Fibroblast of lung (primary cell): Measurements from ENCODE around the gene HPCAL1. TPM values are rescaled to one million over a fixed set of nuclear protein-coding genes. Genes with fewer than 3 reads are reported as not detected.
A peak's percentile ranks its signal among the peaks of the same experiment; 100 is the strongest.

Experiments
- DNase-seq, 2 donors: peaks; one replicate each; pipeline versions ENCODE4 v3.0.0 to v3.0.0-alpha.2; 2010; ENCODE audit warnings: low read depth in 2 of 2
- H2AFZ ChIP-seq: 2 replicates; pipeline ENCODE4 v1.5.1; 2012; ENCODE audit warnings: low read length, control low read depth, inconsistent platforms
- H3K27ac ChIP-seq: 2 replicates; pipeline ENCODE4 v1.5.1; 2011; ENCODE audit warnings: low read length, control low read depth; ENCODE audit not compliant: insufficient read depth
- H3K27me3 ChIP-seq: 2 replicates; pipeline ENCODE4 v1.5.1; 2011; ENCODE audit warnings: mild to moderate bottlenecking, low read length; ENCODE audit not compliant: control insufficient read depth, insufficient read depth
- H3K36me3 ChIP-seq: 2 replicates; pipeline ENCODE4 v1.5.1; 2011; ENCODE audit warnings: low read length; ENCODE audit not compliant: control insufficient read depth, insufficient read depth
- H3K4me1 ChIP-seq: 2 replicates; pipeline ENCODE4 v1.5.1; 2011; ENCODE audit warnings: low read length; ENCODE audit not compliant: control insufficient read depth, insufficient read depth; ENCODE audit errors: extremely low read depth
- H3K4me2 ChIP-seq: 2 replicates; pipeline ENCODE4 v1.5.1; 2011; ENCODE audit warnings: low read length, control low read depth; ENCODE audit not compliant: insufficient read depth; ENCODE audit errors: extremely low read depth
- H3K4me3 ChIP-seq, 4 experiments: fragments of 200-600 bp in 1 of 4; sonication (generic) in 1 of 4; replicated peaks in 1 of 4; 2 replicates each; pipeline ENCODE4 v1.5.1; 2011 to 2016; ENCODE audit warnings: low read length in 4 of 4, low read depth in 3 of 4, mild to moderate bottlenecking in 3 of 4, control low read depth in 2 of 4, inconsistent platforms in 1 of 4, mixed read lengths in 1 of 4; ENCODE audit not compliant: insufficient read depth in 1 of 4; ENCODE audit errors: control extremely low read depth in 1 of 4
- H3K79me2 ChIP-seq: 2 replicates; pipeline ENCODE4 v1.5.1; 2012; ENCODE audit warnings: mild to moderate bottlenecking, low read length, inconsistent platforms; ENCODE audit not compliant: control insufficient read depth, insufficient read depth
- H3K9ac ChIP-seq: 2 replicates; pipeline ENCODE4 v1.5.1; 2011; ENCODE audit warnings: mild to moderate bottlenecking, low read length, control low read depth; ENCODE audit not compliant: insufficient read depth
- H3K9me3 ChIP-seq: 2 replicates; pipeline ENCODE4 v1.5.1; 2012; ENCODE audit warnings: low read depth, low read length; ENCODE audit not compliant: control insufficient read depth, insufficient read depth
- H4K20me1 ChIP-seq: 2 replicates; pipeline ENCODE4 v1.5.1; 2011; ENCODE audit warnings: low read length; ENCODE audit not compliant: control insufficient read depth, insufficient read depth; ENCODE audit errors: extremely low read depth
- CTCF ChIP-seq, 2 donors: IDR thresholded peaks in 1 of 2; conservative IDR thresholded peaks in 1 of 2; 1 replicate in 1 of 2; 2 replicates in 1 of 2; pipeline ENCODE4 v1.5.1; 2011 to 2012; ENCODE audit warnings: low read length in 2 of 2, control low read depth in 1 of 2, inconsistent platforms in 1 of 2, low read depth in 1 of 2, mild to moderate bottlenecking in 1 of 2
- EZH2 ChIP-seq: IDR thresholded peaks from 2 replicates; pipeline ENCODE4 v1.5.1; 2012; ENCODE audit warnings: low read length, control low read depth, mild to moderate bottlenecking; ENCODE audit errors: missing control alignments
- polyA plus RNA-seq, 2 donors: library from polyadenylated mRNA; depleted of rRNA in 1 of 2; stranded (reverse) in 1 of 2; unstranded in 1 of 2; fragments of >200 nt; gene quantifications; 2 replicates each; pipeline ENCODE4 v1.2.1, GENCODE V29; 2011 to 2012; ENCODE audit warnings: missing spikeins in 1 of 2
- total RNA-seq: library from RNA; depleted of rRNA; stranded (reverse); fragments of >200 nt; gene quantifications from 2 replicates; pipeline ENCODE4 v1.2.1, GENCODE V29; 2014

The HPCAL1 gene
- total and polyA plus RNA-seq, 2 donors (not counting 1 experiment from before 2014, with no cell fraction given): 11.4 to 34.5 TPM

GRCh38 chr2:10447895-10448575, 145.3 kb downstream of the HPCAL1 start, which contains the start of gene ODC1:
Gene ODC1, minus strand, starts transcription at chr2:10448327. Its CDS starts 3,295 bp downstream, at chr2:10445032.
- Histone ChIP-seq H2AFZ (peak within 1 kb of the TSS; percentile 83), H3K9me3 (no peaks in the 10 kb centered on the region), H3K36me3 (peaks cover 8% of the 10 kb centered on the region), H3K9ac (peak within 1 kb of the TSS; percentile 96), H3K4me3 (peak within 1 kb of the TSS; percentile 67 to 89 (median 76)), H3K4me2 (peak within 1 kb of the TSS; percentile 98), H3K27ac (peak within 1 kb of the TSS; percentile 94), H3K4me1 (peaks cover 4% of the 10 kb centered on the region), H3K79me2 (peaks cover 33% of the 10 kb centered on the region), H4K20me1 (peaks cover 2% of the 10 kb centered on the region), H3K27me3 (no peaks in the 10 kb centered on the region)
- TF ChIP-seq EZH2 (no peak), CTCF (conservative IDR thresholded peaks at IDR 0.05 in 1 of 2, IDR thresholded peaks at IDR 0.05 in 1 of 2; ENCODE audit: low read depth in 1 of 2, low read length in 2 of 2) (no peak)
- DNase-seq: peak; percentile 86 to 91

DNA sequence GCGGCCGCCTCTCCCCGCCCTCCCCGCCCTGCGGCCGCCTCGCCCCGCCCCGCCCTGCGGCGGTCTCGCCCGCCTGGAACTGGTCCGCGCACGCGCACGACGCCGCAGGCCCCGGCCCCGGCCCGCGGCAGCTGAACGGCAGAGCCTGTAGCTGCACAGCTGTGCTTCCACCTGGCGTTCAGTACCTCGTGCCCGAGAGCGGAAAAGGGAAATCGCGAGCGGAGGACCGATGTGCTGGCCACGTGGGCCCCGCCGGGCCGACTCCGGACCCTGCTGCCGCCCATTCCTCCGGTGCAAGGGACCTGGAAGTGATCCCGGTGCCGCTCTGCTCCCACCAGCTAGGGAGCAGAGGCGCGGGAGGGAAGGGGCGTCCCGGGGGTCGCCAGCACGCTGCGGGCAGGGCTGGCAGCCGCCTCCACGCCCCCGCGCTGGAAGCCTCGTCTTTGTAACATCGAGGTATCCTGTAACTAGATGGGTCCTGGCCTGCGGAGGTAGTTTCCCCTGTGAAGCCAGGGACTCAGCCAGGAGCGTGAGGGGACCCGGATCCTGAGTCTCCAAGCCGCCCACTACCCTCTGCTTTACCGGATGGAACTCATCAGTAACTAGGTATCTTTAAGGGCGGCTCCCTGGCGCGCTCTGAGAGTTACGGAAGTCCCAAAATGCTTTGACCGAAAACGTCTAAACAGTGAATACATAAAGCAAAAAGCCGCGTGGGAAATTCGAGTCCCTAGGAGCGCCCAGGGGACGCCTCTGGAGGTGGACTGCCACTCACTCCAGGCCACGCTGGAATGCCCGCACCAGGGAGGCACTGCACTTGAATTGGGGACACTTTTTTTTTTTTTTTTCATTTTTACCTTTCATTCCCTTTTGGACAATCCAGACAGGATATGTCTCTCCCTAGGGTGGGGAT, 146.1 kb downstream of the HPCAL1 start:
- H4K20me1 ChIP-seq: peaks cover 2% of the 10 kb centered on the region
- H3K4me3 ChIP-seq: peak overlapping the region; percentile 67 to 78 (median 74)
- peaks cover 2% of the 10 kb centered on the region for H3K36me3 ChIP-seq
- peak overlapping the region; percentile 98 for H3K4me2 ChIP-seq
- H3K79me2 ChIP-seq: peaks cover 33% of the 10 kb centered on the region
- no peak for TF ChIP-seq CTCF (conservative IDR thresholded peaks at IDR 0.05 in 1 of 2, IDR thresholded peaks at IDR 0.05 in 1 of 2; ENCODE audit: low read depth in 1 of 2, low read length in 2 of 2)
- TF ChIP-seq EZH2: no peak
- H3K4me1 ChIP-seq: peaks cover 4% of the 10 kb centered on the region
- H3K9me3 ChIP-seq: no peaks in the 10 kb centered on the region
- H3K27me3 ChIP-seq: no peaks in the 10 kb centered on the region
- H3K9ac ChIP-seq: peak overlapping the region; percentile 86
- peak overlapping the region; percentile 83 for H2AFZ ChIP-seq
- peak; percentile 85 to 86 for DNase-seq
- peak overlapping the region; percentile 94 for H3K27ac ChIP-seq

DNA sequence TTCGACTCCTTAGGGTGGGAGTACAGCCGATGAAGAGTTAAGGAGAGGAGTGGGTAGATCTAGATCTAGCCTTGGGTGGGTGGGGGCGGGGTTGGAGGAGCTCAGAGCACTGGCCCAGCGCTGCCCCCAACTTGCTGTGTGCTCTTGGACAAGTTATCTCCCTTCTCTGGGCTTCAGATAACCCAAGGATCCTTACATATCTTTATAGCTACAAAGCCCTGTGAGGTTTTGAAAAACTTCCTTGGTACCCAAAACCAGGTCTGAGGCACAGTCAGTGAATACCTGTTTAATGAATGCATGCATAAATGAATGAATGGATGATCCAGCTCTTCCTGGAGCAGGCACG, 146.8 kb downstream of the HPCAL1 start:
- Histone ChIP-seq H3K9me3 (no peaks in the 10 kb centered on the region), H3K36me3 (no peaks in the 10 kb centered on the region), H4K20me1 (peaks cover 2% of the 10 kb centered on the region), H3K79me2 (peaks cover 32% of the 10 kb centered on the region), H3K9ac (no peak overlapping the region), H3K4me2 (peak overlapping the region; percentile 98), H3K27me3 (no peaks in the 10 kb centered on the region), H3K4me1 (peaks cover 4% of the 10 kb centered on the region), H2AFZ (no peak overlapping the region), H3K27ac (no peak overlapping the region), H3K4me3 (peak overlapping the region in 2 of 4 experiments; percentile 73 to 74)
- DNase-seq: no peak
- TF ChIP-seq CTCF (conservative IDR thresholded peaks at IDR 0.05 in 1 of 2, IDR thresholded peaks at IDR 0.05 in 1 of 2; ENCODE audit: low read depth in 1 of 2, low read length in 2 of 2) (no peak), EZH2 (no peak)
